Stimulated activated CD8-positive, alpha-beta memory T cell treated with anti-CD3 and anti-CD28 coated beads, Interleukin-7, amount 100 ng/mL, for 1 hour (primary cell): Measurements from ENCODE around the gene ALOX5.

Experiments used
- DNase-seq, 2 donors: peaks; one replicate each; pipeline ENCODE4 v3.0.0-alpha.2; 2020; ENCODE audit warnings: low read depth in 2 of 2

Gene ALOX5

GRCh38 chr10:45443101-45444009 lies 69.3 kb downstream of the ALOX5 start:
- no peak for DNase-seq

GRCh38 chr10:45444022-45444421 lies 70.0 kb downstream of the ALOX5 start:
- no peak for DNase-seq

- no peak for DNase-seq
These were observed 71.2 kb downstream of the ALOX5 start for GRCh38 chr10:45444976-45445898.

- no peak for DNase-seq
These were observed 72.8 kb downstream of the ALOX5 start for GRCh38 chr10:45446858-45447257.

GRCh38 chr10:45447416-45447815 lies 73.4 kb downstream of the ALOX5 start:
- no peak for DNase-seq

GRCh38 chr10:45450866-45451265 lies 76.8 kb downstream of the ALOX5 start:
- DNase-seq = no peak

GRCh38 chr10:45451407-45451806 lies 77.4 kb downstream of the ALOX5 start:
- DNase-seq = no peak

- no peak for DNase-seq
These were observed 78.3 kb downstream of the ALOX5 start for GRCh38 chr10:45452268-45452667.

- no peak for DNase-seq
These were observed 78.9 kb downstream of the ALOX5 start for GRCh38 chr10:45452743-45453452.

- no peak for DNase-seq
These were observed 79.7 kb downstream of the ALOX5 start for GRCh38 chr10:45453639-45454255.

GRCh38 chr10:45454262-45454661 lies 80.2 kb downstream of the ALOX5 start:
- no peak for DNase-seq

- no peak for DNase-seq
These were observed 80.8 kb downstream of the ALOX5 start for GRCh38 chr10:45454859-45455258.

- no peak for DNase-seq
These were observed 82.2 kb downstream of the ALOX5 start for GRCh38 chr10:45456233-45456632.

- no peak for DNase-seq
These were observed 82.8 kb downstream of the ALOX5 start for GRCh38 chr10:45456822-45457221.

GRCh38 chr10:45457487-45457886 lies 83.5 kb downstream of the ALOX5 start:
- no peak for DNase-seq

- no peak for DNase-seq
These were observed 86.3 kb downstream of the ALOX5 start for GRCh38 chr10:45460235-45460878.

GRCh38 chr10:45461034-45461433 lies 87.0 kb downstream of the ALOX5 start:
- DNase-seq = no peak

GRCh38 chr10:45463244-45464116 lies 89.5 kb downstream of the ALOX5 start:
- no peak for DNase-seq

GRCh38 chr10:45464958-45465567 lies 91.0 kb downstream of the ALOX5 start:
- peak; percentile 45 to 58 for DNase-seq

- DNase-seq = no peak
These were observed 92.8 kb downstream of the ALOX5 start for GRCh38 chr10:45466784-45467183.
